Stimulated activated CD8-positive, alpha-beta memory T cell treated with anti-CD3 and anti-CD28 coated beads, Interleukin-2, amount 100 ng/mL, for 48 hours (primary cell): Measurements from ENCODE around the gene DDX4.
"Not testable (repeated sequence)": the region's sequence is repeated elsewhere in the genome, so short reads cannot be mapped to it uniquely, and the experiment has no call there.

Source experiments
- DNase-seq, 2 donors: peaks; one replicate each; pipeline ENCODE4 v3.0.0-alpha.2; 2020; ENCODE audit warnings: low read depth in 2 of 2

Gene DDX4

GRCh38 chr5:55724281-55724680, 13.6 kb upstream of the DDX4 start:
- no peak for DNase-seq

DNA sequence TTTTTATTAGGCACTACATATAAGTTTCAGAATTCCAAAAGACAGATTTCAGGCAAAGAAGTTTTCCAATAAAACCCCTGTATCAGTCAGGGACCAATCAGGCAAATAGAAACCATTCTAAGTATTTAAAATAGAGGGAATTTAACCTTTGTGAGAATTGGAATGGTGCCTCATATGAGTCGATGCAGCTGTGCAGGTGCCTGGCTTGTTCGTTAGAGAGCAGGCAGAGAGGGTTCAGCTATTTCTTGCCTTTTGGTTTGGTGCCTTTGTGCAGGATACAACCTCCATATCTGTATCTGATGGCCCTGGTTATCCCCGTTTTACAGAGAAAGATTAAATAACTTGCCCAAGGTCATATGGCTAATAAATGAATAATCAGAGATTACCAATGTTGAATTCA, 6.0 kb upstream of the DDX4 start:
- DNase-seq = no peak

GRCh38 chr5:55732585-55732984, 5.3 kb upstream of the DDX4 start:
- no peak for DNase-seq

- no peak for DNase-seq
These were observed 3.2 kb upstream of the DDX4 start for GRCh38 chr5:55734658-55735057.

- no peak for DNase-seq
These were observed 4.9 kb downstream of the DDX4 start for GRCh38 chr5:55742778-55743177.

GRCh38 chr5:55747778-55748318, 10.0 kb downstream of the DDX4 start:
- no peak for DNase-seq

- no peak for DNase-seq
These were observed 11.5 kb downstream of the DDX4 start for GRCh38 chr5:55749387-55749786.

DNA sequence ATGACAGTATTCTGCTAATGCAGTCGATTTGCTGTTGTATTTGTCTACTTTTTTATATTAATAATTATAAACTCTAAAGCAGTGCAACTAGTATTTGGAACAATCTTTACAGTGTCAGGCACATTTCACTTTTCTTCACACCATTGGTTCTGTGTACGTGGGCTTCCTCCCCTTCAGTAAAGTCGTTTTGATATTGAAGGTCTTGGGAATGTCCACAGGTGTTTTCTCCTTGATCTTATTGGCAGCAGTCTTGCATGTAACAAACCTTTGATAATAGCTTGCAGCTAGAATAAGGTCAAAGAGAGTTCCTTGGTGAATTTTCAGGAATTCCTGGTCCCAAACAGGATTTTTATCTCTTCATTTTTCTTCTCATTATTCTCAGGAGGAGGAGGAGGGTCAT, 12.2 kb downstream of the DDX4 start:
- no peak for DNase-seq

GRCh38 chr5:55750499-55750898, 12.6 kb downstream of the DDX4 start:
- no peak for DNase-seq

- no peak for DNase-seq
These were observed 20.4 kb downstream of the DDX4 start for GRCh38 chr5:55758231-55758630.

DNA sequence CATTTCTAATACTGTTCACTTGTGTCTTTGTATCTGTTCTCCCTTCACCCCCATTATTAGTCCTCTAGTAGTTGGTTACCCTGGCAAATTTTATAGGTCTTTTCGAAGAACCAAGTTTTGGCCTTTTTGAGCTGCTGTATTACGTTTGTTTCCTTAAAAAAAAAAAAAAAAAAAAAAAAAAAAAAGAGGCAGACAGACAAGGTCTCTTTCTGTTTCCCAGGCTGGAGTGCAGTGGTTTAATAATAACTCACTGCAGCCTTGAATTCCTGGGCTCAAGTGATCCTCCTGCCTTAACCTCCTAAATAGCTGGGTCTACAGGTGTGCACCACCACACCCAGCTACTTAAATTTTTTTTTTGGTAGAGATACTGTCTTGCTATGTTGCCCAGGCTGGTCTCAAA, 20.9 kb downstream of the DDX4 start:
- no peak for DNase-seq

DNA sequence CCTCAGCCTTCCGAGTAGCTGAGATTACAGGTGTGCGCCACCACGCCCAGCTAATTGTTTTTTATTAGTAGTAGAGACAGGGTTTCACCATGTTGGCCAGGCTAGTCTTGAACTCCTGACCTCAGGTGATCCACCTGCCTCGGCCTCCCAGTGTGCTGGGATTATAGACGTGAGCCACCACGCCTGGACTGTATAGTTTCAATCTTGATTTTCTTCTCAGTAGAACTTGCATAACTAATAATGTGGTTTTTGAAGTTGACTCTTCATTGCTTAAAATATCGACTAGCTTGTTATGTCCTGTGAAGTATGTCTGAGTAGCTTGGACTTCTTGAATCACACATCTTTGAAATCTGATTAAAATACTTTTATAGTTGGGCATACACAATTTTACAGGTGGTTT, 23.9 kb downstream of the DDX4 start:
- DNase-seq = not testable (repeated sequence)

- no peak for DNase-seq
These were observed 26.0 kb downstream of the DDX4 start for GRCh38 chr5:55763746-55764420.

DNA sequence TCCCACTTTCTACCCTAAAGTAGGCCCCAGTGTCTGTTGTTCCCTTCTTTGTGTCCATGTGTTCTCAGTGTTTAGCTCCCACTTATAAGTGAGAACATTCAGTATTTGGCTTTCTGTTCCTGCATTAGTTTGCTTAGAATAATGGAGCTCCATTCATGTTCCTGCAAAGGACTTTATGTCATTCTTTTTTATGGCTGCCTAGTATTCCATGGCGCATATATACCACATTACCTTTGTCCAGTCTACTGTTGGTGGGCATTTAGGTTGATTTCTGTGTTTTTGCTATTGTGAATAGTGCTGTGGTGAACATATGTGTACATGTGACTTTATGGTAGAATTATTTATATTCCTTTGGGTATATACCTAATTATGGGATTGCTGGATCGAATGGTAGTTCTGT, 30.4 kb downstream of the DDX4 start:
- DNase-seq = no peak

GRCh38 chr5:55771175-55771655, 33.4 kb downstream of the DDX4 start:
- no peak for DNase-seq

DNA sequence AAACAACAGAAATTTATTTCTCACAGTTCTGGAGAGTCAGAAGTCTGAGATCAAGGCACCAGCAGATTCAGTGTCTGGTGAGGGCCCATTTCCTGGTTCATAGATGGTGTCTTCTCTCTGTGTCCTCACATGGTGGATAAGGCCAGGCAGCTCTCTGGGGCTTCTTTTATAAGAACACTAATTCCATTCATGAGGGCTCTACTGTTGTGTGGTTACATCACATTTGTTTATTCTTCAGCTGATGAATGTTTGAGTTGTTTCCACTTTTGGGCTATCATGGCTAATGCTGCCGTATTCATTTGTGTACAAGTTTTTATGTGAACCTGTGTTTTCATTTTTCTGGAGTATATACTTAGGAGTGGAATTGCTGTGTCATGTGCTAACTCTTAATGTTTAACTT, 35.2 kb downstream of the DDX4 start:
- DNase-seq = no peak

- no peak for DNase-seq
These were observed 39.5 kb downstream of the DDX4 start for GRCh38 chr5:55777332-55777731.

GRCh38 chr5:55800924-55801323, 63.1 kb downstream of the DDX4 start:
- no peak for DNase-seq

GRCh38 chr5:55808814-55809213, 71.0 kb downstream of the DDX4 start:
- DNase-seq = not testable (repeated sequence)

- DNase-seq = not testable (repeated sequence)
These were observed 78.1 kb downstream of the DDX4 start for GRCh38 chr5:55815939-55816338.

DNA sequence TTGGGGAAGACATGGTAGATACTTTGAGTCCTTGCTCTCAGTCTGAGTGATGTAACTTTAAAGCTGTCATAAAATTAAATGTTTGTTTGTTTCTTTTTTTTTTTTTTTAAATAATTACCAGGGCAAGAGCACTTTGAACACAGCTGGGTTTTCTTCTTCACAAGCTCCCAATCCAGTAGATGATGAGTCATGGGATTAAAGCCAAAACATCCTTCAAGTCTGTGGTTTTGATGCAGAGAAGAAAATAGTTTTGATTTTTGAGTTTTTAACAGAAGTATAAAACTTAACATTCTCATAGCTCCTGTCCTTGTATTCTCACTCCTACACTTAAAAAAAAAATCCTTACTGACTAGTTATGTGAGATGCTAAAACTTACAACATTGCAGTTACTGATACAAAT, 78.5 kb downstream of the DDX4 start:
- no peak for DNase-seq

GRCh38 chr5:55817030-55817429, 79.2 kb downstream of the DDX4 start:
- no peak for DNase-seq

DNA sequence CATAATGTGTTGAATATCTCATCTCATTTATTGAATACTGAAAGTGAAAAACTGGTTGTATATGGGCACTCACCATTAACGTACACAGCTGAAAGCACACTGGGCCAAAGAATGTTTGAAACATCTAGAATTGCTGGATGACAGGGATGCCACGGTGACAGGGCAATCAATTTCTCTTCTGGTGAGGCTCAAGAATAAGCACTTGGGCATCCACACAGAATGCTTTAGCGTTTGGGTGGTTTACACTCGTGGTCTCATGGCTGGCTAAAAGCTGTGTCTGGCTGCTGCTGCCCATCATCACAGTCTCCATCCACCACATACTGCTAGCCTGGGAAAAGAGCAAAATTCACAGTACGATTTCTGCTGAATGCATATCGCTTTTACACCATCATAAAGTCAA, 82.6 kb downstream of the DDX4 start:
- DNase-seq = no peak
